Panc1 (cell line): ENCODE measurements around the gene MAD1L1. TPM values are rescaled to one million over a fixed set of nuclear protein-coding genes. Genes with fewer than 3 reads are reported as not detected.

Source experiments
- ATAC-seq: fragments of 200-7000 bp; cut with Tn5 transposase; 2 replicates; pipeline ENCODE4 v1.9.1; 2020; ENCODE audit warnings: mild to moderate bottlenecking, moderate library complexity
- BruUV-seq: library from RNA; stranded (reverse); fragments of 400-500 nt; replicated peaks from 2 replicates; lab custom pipeline; 2021; lab: Mats Ljungman, UMichigan
- CTCF ChIA-PET: fragments of 300-600 bp; sonication (Branson Sonifier 250); formaldehyde crosslinking; loops from one replicate; lab custom pipeline; 2022; ENCODE audit warnings: antibody characterized with exemption; lab: Charles Lee
- POLR2A ChIA-PET: fragments of 300-600 bp; sonication (Branson Sonifier 250); formaldehyde crosslinking; loops from one replicate; lab custom pipeline; 2022; ENCODE audit warnings: antibody characterized with exemption; lab: Charles Lee
- DNase-seq: peaks from one replicate; pipeline ENCODE4 v3.0.0-alpha.2; 2010; ENCODE audit warnings: low read depth, low spot score
- H3K27ac ChIP-seq: 2 replicates; pipeline ENCODE4 v1.5.1; 2011; ENCODE audit warnings: mild to moderate bottlenecking, low read length, inconsistent platforms
- H3K27me3 ChIP-seq: fragments of 200-500 bp; sonication (Bioruptor generic); 2 replicates; pipeline ENCODE4 v1.6.0; 2014; ENCODE audit warnings: low read length, inconsistent platforms; ENCODE audit not compliant: control insufficient read depth, insufficient read depth
- H3K36me3 ChIP-seq: fragments of 200-500 bp; sonication (Bioruptor generic); 2 replicates; pipeline ENCODE4 v1.5.1; 2014; ENCODE audit warnings: inconsistent platforms, mild to moderate bottlenecking, low read length, moderate library complexity; ENCODE audit not compliant: control insufficient read depth, insufficient read depth
- H3K4me1 ChIP-seq: 2 replicates; pipeline ENCODE4 v1.5.1; 2011; ENCODE audit warnings: inconsistent platforms, mild to moderate bottlenecking, low read length, moderate library complexity; ENCODE audit not compliant: control insufficient read depth, insufficient read depth
- H3K4me3 ChIP-seq, 2 experiments: 2 replicates each; pipeline ENCODE4 v1.5.1; 2011 to 2012; ENCODE audit warnings: low read depth in 2 of 2, low read length in 2 of 2, mild to moderate bottlenecking in 2 of 2, inconsistent platforms in 1 of 2, moderate library complexity in 1 of 2
- H3K9me3 ChIP-seq: fragments of 200-500 bp; sonication (Bioruptor generic); 2 replicates; pipeline ENCODE4 v1.5.1; 2014; ENCODE audit warnings: low read depth, mild to moderate bottlenecking, inconsistent platforms, low read length, moderate library complexity; ENCODE audit not compliant: control insufficient read depth, insufficient read depth
- CTCF ChIP-seq: fragments of 450-650 bp; IDR thresholded peaks from 2 replicates; pipeline ENCODE4 v1.5.1; 2017; ENCODE audit warnings: mild to moderate bottlenecking
- POLR2AphosphoS5 ChIP-seq: IDR thresholded peaks from 2 replicates; pipeline ENCODE4 v1.6.1; 2012; ENCODE audit warnings: mild to moderate bottlenecking, low read depth, low read length, moderate library complexity
- SIN3A ChIP-seq: IDR thresholded peaks from 2 replicates; pipeline ENCODE4 v1.6.1; 2012; ENCODE audit warnings: low read depth, mild to moderate bottlenecking, low read length, moderate library complexity, borderline replicate concordance; ENCODE audit not compliant: insufficient read depth
- TCF7L2 ChIP-seq: IDR thresholded peaks from 2 replicates; pipeline ENCODE4 v1.6.1; 2011; ENCODE audit warnings: mild to moderate bottlenecking, low read depth, low read length, inconsistent platforms
- in situ Hi-C: cut with HindIII; loops from 2 replicates; pipeline ENCODE4 v1.10.0; 2016; ENCODE audit warnings: low sequenced_read_pairs, low pct_unique_long_range_greater_than_20kb
- intact Hi-C: fragments of 100-400 bp; cut with micrococcal nuclease; formaldehyde crosslinking; loops from one replicate; pipeline ENCODE4 v1.10.0; 2022; ENCODE audit not compliant: unreplicated experiment
- total RNA-seq: library from RNA; stranded (reverse); gene quantifications from one replicate; pipeline ENCODE4 v1.2.1, GENCODE V29; 2021; ENCODE audit not compliant: unreplicated experiment
- TF ChIP-seq, protein P1 (sequence below), 2 experiments: IDR thresholded peaks; 2 replicates each; pipeline ENCODE4 v1.6.1; 2011 to 2012; ENCODE audit warnings: low read depth in 2 of 2, control low read depth in 1 of 2, low read length in 1 of 2, mild to moderate bottlenecking in 1 of 2, moderate library complexity in 1 of 2; ENCODE audit not compliant: insufficient read depth in 1 of 2

MAD1L1 gene
- total RNA-seq, 1 experiment from 2014 or later = 70.8 TPM

- ChIA-PET POLR2A (no interaction called here), CTCF (no interaction called here)
- intact Hi-C loops (no loop called here), in situ Hi-C loops (loop anchor here (10.0 kb wide), 1 partner anchor 63 kb away; no protein-coding TSS in a partner anchor)
- Histone ChIP-seq H3K4me3 (no peak overlapping the region), H3K4me1 (no peaks in the 10 kb centered on the region), H3K27ac (no peak overlapping the region), H3K9me3 (no peaks in the 10 kb centered on the region), H3K27me3 (no peaks in the 10 kb centered on the region), H3K36me3 (no peaks in the 10 kb centered on the region)
- ATAC-seq = no peak
- BruUV-seq = no TSS peak
- no peak for DNase-seq
- TF ChIP-seq CTCF = no peak
- TF ChIP-seq TCF7L2 = no peak
- no peak for TF ChIP-seq SIN3A
- TF ChIP-seq, protein P1, sequence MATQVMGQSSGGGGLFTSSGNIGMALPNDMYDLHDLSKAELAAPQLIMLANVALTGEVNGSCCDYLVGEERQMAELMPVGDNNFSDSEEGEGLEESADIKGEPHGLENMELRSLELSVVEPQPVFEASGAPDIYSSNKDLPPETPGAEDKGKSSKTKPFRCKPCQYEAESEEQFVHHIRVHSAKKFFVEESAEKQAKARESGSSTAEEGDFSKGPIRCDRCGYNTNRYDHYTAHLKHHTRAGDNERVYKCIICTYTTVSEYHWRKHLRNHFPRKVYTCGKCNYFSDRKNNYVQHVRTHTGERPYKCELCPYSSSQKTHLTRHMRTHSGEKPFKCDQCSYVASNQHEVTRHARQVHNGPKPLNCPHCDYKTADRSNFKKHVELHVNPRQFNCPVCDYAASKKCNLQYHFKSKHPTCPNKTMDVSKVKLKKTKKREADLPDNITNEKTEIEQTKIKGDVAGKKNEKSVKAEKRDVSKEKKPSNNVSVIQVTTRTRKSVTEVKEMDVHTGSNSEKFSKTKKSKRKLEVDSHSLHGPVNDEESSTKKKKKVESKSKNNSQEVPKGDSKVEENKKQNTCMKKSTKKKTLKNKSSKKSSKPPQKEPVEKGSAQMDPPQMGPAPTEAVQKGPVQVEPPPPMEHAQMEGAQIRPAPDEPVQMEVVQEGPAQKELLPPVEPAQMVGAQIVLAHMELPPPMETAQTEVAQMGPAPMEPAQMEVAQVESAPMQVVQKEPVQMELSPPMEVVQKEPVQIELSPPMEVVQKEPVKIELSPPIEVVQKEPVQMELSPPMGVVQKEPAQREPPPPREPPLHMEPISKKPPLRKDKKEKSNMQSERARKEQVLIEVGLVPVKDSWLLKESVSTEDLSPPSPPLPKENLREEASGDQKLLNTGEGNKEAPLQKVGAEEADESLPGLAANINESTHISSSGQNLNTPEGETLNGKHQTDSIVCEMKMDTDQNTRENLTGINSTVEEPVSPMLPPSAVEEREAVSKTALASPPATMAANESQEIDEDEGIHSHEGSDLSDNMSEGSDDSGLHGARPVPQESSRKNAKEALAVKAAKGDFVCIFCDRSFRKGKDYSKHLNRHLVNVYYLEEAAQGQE (IDR thresholded peaks at IDR 0.05; ENCODE audit: insufficient read depth in 1 of 2, low read depth in 2 of 2, low read length in 1 of 2) = no peak
- TF ChIP-seq POLR2AphosphoS5 = no peak
These were observed 34.5 kb downstream of the MAD1L1 start for GRCh38 chr7:2198206-2198605.

- Histone ChIP-seq H3K9me3 (no peaks in the 10 kb centered on the region), H3K27me3 (no peaks in the 10 kb centered on the region), H3K4me1 (no peaks in the 10 kb centered on the region), H3K4me3 (no peak overlapping the region), H3K27ac (no peak overlapping the region), H3K36me3 (no peaks in the 10 kb centered on the region)
- no peak for DNase-seq
- CTCF ChIA-PET = no interaction called here
- no peak for TF ChIP-seq CTCF
- no peak for TF ChIP-seq SIN3A
- TF ChIP-seq, protein P1 (IDR thresholded peaks at IDR 0.05; ENCODE audit: insufficient read depth in 1 of 2, low read depth in 2 of 2, low read length in 1 of 2) = no peak
- TF ChIP-seq POLR2AphosphoS5 = no peak
- no peak for TF ChIP-seq TCF7L2
- no TSS peak for BruUV-seq
- POLR2A ChIA-PET = no interaction called here
- in situ Hi-C loops = loop anchor here (10.0 kb wide), 1 partner anchor 63 kb away; no protein-coding TSS in a partner anchor
- no peak for ATAC-seq
- intact Hi-C loops = no loop called here
These were observed 35.1 kb downstream of the MAD1L1 start for GRCh38 chr7:2197436-2198155.
